Measurements from ENCODE around the gene KDR.

Gene KDR

GRCh38 chr4:55123791-55124190 lies 1.6 kb downstream of the KDR start:
- DNase-seq (ENCODE audit: low read depth in 2 of 2) = no peak

DNA sequence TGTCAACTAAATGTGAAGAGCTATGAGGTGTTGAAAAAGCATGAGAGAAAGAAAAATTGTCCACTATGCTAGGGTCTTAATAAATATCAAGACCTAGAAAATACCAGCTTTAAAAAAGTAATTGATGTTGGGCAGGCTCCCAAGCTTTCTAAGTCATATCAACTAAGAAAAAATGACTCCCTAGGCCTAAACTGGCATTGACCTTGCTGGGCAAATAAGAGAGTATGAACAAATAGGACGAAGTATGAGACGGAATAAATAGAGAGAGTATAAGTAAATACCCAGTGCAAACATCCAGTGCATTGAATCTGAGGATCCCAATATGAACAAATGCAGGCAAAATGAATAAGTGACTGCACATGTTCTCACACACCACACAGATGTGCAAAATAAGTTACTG lies 3.2 kb downstream of the KDR start:
- DNase-seq (ENCODE audit: low read depth in 2 of 2) = no peak

DNA sequence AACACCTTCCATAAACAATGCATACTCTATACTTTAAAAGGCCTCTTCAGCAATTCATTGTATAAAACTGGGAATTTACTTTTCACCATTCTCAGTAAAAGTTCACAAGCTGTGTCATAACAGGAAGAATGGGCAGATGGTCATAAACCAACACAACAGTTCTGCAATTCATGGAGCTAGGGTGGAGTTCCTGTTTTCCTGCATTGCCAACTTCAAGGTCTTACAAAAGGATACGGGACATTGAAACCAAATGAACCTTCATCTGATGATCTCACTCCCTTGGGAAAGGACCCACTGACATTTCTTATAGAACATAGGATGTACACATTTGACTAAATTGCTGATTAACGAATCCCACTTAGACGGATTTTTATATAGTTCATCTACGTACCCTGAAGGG lies 4.1 kb downstream of the KDR start:
- DNase-seq (ENCODE audit: low read depth in 2 of 2) = no peak

- DNase-seq (ENCODE audit: low read depth in 2 of 2) = no peak
Measured at GRCh38 chr4:55118397-55118796, 7.0 kb downstream of the KDR start.

- DNase-seq (ENCODE audit: low read depth in 2 of 2) = no peak
Measured at GRCh38 chr4:55117511-55117910, 7.9 kb downstream of the KDR start.

GRCh38 chr4:55116450-55116849 lies 8.9 kb downstream of the KDR start:
- DNase-seq (ENCODE audit: low read depth in 2 of 2) = no peak

DNA sequence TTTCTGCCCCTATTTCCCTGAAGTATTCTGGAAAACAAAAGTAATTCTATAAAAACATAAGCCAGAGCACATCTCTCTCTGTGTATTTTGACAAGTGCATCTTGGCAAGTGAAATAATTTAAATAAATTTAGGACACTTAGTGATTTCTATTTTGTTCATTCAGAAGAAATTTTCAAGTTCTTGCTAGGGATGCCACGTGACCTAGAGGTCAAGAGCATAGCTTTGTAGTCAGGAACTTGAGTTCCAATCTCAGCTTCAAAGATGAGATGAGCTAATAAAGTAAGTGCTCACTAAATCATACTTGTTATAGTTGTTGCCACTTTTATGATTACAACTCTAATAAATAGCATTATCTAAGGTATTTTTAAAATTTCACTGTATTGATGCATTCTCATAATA lies 13.8 kb downstream of the KDR start:
- no peak for DNase-seq (ENCODE audit: low read depth in 2 of 2)

DNA sequence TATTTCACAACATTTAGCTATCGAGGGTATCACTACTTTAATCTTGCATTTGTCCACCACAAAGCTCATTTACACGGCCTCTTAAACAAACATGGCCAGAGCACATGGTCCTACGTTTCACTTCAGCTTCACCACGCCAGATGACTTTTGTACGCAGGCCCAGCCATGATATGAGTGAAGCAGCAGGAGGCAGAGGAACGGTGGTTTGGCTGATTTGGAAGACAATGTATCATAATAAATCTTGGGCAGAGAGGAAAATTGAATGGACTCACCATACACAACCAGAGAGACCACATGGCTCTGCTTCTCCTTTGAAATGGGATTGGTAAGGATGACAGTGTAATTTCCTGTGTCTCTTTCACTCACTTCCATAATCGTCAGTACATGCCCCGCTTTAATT lies 15.3 kb downstream of the KDR start:
- no peak for DNase-seq (ENCODE audit: low read depth in 2 of 2)

GRCh38 chr4:55107054-55107453 lies 18.3 kb downstream of the KDR start:
- DNase-seq (ENCODE audit: low read depth in 2 of 2) = no peak

DNA sequence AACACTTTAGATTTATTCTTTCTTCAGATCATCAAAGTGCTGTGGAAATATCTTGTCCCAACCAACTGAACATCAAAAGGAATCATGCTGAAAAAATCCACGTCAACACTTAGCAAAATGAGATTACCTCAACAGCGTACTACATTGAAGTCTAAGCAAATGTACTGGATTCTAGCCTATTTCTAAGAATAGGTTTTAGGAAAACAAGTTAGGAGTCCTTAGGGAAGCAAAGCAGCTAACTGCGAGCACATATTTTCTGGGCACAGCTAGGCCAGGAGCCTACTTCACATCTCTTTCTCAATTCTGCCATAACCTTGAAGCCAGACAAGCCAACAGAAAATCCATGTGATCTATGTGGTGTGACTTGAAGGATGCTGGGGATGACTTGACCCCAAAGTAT lies 22.2 kb downstream of the KDR start:
- DNase-seq (ENCODE audit: low read depth in 2 of 2) = no peak

GRCh38 chr4:55099816-55100215 lies 25.6 kb downstream of the KDR start:
- no peak for DNase-seq (ENCODE audit: low read depth in 2 of 2)

GRCh38 chr4:55098456-55099204 lies 26.8 kb downstream of the KDR start:
- no peak for DNase-seq (ENCODE audit: low read depth in 2 of 2)

- DNase-seq (ENCODE audit: low read depth in 2 of 2) = no peak
Measured at GRCh38 chr4:55096619-55097018, 28.8 kb downstream of the KDR start.

GRCh38 chr4:55096045-55096444 lies 29.4 kb downstream of the KDR start:
- no peak for DNase-seq (ENCODE audit: low read depth in 2 of 2)

- no peak for DNase-seq (ENCODE audit: low read depth in 2 of 2)
Measured at GRCh38 chr4:55092504-55092903, 32.9 kb downstream of the KDR start.

DNA sequence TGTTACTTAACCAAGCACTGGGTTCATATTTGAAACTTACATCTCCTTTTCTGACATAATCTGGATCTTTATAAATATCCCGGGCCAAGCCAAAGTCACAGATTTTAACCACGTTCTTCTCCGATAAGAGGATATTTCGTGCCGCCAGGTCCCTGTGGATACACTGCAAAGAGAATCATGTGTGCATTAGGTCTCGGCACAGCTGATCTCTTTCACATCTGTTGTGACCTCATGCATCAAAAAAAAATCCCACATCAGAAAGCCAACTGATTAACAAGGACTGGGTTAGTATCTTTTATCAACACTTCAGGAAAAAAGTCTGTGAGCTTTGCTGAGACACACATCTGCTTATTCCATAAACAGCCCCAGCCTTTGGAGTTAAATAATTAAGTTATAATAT lies 35.5 kb downstream of the KDR start:
- no peak for DNase-seq (ENCODE audit: low read depth in 2 of 2)

GRCh38 chr4:55087913-55088260 lies 37.5 kb downstream of the KDR start:
- DNase-seq (ENCODE audit: low read depth in 2 of 2) = no peak

- DNase-seq (ENCODE audit: low read depth in 2 of 2) = no peak
Measured at GRCh38 chr4:55087009-55087912, 38.1 kb downstream of the KDR start.

GRCh38 chr4:55086578-55086977 lies 38.8 kb downstream of the KDR start:
- DNase-seq (ENCODE audit: low read depth in 2 of 2) = no peak

DNA sequence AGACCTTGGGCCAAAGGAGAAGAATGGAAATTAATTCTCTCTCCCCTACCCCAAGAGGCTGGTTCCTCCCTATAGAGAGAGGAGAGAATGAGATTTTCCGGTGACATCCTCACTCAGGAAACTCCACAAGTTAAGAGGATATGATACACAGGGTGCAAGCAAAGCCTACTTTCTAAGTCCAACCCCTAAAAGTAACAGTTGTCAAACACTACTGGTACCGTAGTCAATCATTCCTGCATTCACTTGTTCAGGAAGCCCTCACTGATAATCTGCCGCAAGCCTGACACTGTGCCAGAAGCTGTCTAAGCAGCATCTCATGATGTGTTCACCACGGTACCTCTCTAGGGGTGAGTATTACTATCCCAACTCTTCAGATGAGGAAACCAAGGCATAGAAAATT lies 41.7 kb downstream of the KDR start:
- no peak for DNase-seq (ENCODE audit: low read depth in 2 of 2)

- no peak for DNase-seq (ENCODE audit: low read depth in 2 of 2)
Measured at GRCh38 chr4:55082756-55083155, 42.6 kb downstream of the KDR start.

DNA sequence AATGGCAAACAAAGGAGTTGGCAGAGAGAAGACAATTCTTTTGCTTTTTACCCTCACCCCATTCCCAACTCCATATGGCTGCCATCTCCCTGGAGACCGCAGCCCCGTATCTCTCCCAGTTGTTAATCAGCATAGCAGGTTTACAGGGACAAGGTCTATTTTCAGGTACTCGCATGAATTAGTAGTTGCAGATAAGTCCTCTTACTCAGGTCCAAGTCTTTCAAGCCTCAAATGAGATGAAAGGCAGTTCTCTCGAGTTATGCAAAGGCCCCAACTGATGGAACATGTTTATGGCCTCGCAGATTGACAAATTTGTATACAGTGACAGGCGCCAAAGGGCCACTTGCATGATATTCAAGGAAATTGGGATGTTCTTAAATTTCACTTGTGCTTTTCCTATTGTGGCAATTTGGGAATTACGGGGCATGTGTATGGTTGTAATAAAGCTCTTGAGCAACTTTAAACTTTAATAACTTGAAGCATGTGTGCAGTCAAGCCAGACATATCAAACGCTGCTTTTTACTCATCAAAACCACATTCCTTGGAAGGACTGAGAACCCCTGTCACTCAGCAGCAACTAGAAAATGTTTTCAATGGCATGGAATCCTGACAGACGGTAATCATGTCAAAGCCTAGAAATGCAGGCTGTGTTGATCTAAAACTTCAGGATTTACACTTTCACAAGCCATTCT lies 45.1 kb downstream of the KDR start:
- no peak for DNase-seq (ENCODE audit: low read depth in 2 of 2)
